NCI-H345 (cell line): Measurements from ENCODE around the gene TM7SF3.

ENCODE experiments used
- DNase-seq: peaks from one replicate; lab custom pipeline; 2025; lab: John Stamatoyannopoulos, UW

The TM7SF3 gene

DNA sequence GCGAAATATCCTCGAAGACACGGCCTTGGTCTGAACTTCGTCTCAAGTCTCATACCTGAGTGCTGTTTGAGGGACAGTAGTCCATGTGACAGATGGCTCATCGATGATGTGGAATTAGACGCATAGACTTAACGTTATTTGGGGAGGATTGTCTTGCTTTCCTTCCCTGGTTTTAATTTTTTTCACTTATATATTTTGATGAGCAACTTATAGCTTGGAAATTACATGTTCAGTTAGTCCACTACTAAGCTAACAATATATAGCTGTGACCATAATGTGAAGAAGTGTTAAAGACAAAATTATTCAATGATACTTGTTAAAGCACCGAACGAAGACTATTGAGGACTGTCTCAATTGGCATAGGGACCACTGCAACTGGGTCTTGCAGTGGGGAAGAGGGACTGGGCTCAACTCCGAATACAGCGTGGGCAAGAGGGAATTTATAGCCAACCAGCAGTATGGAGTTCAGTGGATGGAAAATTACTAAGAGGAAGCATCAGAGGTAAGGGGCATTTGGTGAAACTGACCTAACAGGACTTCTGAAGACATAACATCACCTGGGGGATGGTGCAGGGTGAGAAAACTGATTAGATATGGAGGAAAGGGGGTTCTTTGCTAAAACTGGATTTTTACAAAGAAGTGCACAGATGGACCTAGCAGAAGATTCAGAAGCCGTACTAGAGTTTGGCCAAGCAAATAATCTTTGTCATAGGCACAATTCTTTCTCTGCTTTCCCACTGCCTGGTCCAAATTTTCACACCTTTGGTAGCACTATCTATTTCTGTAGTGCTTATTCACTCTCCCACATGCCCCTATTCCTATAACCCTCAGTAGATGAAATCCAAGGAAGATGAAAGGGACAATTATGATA, 910 bp upstream of the TM7SF3 start:
- DNase-seq = no peak

DNA sequence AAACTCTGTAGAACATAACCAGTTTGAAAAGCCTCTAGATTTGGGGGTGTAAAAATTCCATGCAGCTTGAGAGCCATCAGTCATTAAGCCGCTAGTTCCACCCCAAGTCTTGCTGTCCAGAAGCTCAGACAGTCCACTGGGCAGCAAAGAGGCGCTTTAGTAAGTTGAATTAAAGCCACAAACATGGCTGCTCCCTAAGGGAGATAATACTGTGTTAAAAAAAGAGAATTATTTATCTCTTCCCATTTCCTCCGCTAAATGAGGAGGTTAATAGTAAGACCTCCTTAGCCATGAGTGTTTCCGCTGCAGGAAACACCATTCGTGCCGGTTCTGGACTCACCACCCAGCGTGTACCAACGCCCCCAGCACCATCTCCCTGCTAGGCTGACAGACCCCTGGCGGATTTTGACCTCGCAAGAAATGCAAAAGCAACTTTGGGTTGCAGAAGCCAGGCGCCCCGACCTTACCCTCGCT, 536 bp downstream of the TM7SF3 start:
- no peak for DNase-seq

DNA sequence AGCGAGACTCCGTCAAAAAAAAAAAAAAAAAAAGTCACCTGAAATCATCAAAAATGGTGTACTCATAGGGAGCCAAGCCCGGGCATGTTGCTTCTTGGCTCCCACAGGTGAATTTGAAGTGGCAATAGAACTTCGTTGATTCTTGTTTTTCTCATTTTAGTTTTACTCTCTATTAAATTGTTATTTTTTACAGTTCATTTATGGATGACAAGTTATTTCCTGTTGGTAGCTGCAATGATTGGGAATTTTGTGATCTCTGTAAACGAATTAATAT, 1.3 kb downstream of the TM7SF3 start:
- no peak for DNase-seq

DNA sequence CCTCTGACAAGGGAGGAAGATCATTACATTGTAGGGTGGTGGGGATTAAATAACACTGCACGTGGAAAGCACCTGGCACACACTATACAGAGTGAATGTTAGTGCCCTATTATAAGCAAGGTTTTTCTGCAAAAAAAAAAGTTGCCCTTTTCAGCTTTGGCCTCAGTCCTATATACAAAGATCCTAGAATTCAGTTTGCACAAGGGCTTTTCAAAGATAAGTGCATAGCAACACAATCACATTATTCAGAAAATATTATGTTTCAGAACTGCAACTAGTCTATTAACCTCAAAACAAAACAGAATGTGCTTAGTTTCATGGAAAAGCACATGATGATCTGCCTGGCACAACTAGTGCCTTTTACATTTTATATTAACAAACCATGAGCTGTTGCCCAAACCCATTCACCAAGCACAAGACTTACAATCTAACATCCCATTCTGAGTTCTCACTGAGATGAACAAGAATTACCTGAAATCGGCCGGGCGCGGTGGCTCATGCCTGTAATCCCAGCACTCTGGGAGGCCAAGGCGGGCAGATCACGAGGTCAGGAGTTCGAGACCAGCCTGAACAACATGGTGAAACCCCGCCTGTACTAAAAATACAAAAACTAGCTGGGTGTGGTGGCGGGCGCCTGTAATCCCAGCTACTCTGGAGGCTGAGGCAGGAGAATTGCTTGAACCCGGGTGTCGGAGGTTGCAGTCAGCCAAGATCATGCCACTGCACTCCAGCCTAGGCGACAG, 1.8 kb downstream of the TM7SF3 start:
- no peak for DNase-seq

DNA sequence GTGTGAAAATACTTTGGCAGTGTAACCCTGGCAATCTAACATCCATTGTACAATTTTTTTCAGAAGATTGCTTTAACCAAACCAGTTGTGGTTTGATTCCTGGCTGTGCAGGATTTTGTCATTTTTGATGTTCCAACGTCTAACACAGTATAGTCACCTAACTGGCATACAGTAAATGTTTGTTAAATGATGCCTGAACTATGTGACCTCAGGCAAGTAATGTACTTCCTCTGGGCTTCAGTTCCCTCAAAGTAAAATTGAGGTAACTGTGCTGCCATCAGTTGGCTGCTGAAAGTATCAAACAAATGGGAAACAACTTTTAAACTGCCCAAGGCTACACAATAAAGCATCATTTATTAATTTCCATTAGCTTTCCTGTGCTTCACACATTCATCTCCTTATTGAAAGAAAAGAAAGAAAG, 4.3 kb downstream of the TM7SF3 start:
- DNase-seq = no peak

DNA sequence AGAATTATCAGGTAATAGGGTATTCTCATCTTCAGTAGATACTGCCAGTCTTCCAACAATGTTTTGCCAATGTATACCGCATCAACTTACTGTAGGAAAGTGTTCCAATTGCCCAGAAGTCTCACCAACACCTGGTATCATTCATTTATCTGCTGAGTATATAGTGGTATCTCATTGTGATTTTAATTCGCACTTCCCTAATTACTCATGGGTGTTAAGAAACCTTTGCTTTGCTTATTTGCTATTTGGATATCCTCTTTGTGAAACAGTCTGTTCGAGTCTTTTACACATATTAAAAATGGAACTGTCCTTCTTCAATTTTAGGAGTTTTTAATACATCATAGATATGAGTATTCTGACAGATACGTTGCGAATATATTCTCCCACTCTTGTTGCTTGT, 6.1 kb downstream of the TM7SF3 start:
- DNase-seq = no peak

DNA sequence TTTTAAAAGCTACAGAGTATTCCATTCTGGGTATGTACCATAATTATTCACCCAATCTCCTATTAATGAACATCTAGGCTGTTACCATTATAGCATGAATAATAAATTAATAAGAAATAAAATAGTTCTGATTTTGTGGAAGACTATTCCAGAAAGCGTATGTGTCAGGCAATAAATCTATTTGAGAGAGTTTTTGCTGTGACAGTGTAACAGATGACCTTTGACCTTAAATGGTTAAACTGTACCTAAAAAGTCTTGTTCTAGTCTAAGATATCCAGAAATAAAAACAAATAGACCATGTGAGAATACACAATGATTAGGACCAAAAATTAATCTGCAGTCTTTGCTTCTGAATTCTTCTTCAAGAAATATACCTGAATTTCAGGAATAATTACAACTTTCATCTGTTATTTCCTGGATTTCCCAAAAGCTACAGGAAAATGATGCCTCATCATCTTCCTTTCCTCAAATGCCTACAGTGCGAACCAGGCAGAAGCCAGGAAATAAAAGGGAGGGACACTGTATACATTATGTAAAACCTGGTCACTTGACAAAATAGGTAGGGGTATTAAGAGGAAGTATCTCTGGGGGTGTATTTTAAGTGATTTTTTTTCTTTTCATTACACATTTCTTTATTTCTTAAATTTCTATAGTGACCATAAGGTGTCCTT, 7.3 kb downstream of the TM7SF3 start:
- no peak for DNase-seq

DNA sequence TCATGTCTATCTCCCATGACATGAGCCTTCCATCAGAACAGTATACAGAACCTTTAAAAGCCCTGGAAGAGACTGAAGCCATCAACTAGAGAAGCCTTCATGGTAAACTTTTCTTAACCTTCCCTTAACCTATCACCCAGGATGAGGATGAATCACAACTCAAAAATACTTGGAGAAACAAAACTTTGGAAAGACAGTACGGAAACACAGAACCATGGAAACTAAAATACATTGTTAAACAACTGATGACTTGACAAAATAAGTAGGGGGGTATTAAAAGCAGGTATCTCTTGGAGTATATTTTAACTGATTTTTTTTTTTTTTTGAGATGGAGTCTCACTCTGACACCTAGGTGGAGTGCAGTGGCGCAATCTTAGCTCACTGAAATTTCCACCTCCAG, 8.7 kb downstream of the TM7SF3 start:
- no peak for DNase-seq

DNA sequence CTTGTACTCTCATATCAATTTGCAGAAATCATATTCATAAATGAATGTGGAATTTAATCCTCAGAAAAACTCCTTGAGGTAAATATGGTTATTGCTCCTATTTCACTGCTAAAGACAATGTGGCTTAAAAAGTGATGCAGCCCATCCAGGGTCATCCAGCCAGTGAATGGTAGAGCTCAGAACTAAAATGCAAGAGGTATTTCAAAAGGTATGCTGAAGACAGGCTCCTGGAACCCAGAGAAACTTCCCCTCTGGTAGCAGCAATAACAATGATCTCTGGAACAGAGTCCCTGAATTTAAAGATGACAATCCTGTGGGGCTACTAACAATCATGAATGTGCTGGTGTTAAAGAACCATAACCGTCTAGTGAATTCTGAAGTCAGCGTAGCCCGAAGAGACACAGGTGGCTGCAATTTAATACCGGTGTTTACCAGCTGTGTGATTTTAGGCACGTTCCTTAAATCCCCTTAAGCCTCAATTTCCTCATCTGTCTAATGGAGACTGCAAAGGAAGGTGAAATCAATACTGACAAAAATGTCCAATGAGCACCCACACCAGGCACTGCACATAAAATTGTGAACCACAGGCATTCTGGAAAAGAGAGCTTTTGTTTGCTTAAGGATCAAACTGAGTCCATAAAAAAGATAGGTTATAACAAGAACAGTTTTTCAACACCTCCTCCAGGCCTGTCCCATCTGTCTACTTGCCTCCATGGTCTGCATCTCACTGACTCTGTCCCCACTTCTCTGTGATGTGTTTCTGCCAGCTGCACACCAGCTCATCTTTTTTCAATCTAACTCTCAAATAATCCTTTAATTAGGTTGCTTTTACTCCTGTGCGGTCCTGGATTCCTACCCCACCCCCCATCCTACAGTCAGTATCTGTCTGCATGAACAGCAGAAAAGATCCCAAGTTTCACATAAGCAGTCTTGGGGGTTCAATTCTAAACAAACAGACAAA, 10.5 kb downstream of the TM7SF3 start:
- DNase-seq = no peak

DNA sequence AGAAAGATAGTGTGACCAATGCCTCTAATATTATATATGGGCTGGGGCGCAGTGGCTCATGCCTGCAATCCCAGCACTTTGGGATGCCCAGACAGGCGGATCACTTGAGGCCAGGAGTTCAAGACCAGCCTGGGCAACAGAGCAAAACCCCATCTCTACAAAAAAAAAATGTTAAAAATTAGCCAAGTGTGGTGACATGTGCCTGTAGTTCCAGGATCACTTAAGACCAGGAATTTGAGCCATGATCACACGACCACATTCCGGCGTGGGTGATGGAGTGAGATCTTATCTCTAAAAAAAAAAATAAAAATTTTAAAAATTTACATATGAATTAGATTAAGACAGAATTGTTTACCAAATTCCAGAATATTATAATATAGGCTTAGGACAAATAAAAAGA, 12.0 kb downstream of the TM7SF3 start:
- no peak for DNase-seq

DNA sequence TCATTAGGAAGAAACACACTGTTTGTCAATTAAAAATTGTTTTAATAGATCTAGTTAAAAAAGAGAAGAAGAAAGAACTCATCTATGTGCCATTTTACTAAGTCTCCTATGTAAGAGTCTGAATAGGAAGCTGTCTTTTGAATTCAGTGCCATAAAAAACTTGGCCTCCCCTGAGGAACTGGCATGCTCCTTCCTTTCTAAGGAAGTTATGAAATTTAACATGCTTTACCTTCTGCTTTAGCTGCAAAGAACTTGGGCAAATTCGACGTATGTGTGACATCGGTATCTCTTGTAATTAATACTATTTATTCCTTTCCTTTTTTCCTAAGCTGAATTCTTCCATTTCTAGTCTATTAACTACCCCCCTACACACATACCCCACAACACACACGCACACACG, 12.5 kb downstream of the TM7SF3 start:
- DNase-seq = no peak

DNA sequence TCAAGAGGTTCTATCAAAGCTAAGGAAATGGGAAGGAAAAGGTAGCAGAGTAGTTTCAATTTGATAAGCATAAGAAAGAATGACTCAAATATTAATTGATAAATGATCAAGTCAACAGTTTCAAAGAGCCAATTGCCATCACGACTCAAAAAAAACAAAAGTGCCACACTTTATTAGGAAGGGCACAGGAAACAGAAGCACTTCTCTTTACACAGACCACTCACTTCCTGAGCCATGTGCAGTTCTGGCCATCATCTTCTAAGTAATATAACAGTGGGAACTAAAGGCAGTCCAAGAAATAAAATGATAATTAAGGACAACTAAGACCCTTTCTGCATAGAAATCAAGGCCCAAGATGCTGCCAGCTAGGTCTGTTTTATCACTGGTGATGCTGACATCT, 13.2 kb downstream of the TM7SF3 start:
- no peak for DNase-seq

DNA sequence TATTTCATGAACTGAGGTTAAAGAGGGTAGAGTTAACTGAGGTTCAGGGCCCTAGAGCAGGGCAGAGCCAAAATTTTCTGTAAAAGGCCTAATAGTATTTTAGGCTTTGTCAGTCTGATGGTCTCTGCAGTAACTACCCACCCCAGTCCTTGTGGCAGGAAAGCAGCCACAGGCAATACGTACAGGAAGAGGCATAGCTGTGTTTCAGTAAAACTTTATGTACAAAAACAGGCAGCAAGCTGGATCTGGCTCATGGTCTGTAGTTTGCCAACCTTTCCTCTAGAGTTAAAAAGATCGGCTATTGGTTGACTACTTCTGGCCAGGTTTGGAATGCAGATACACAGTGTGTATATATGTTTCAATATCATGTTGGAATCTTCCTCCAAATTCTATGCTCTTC, 17.2 kb downstream of the TM7SF3 start:
- DNase-seq = no peak

DNA sequence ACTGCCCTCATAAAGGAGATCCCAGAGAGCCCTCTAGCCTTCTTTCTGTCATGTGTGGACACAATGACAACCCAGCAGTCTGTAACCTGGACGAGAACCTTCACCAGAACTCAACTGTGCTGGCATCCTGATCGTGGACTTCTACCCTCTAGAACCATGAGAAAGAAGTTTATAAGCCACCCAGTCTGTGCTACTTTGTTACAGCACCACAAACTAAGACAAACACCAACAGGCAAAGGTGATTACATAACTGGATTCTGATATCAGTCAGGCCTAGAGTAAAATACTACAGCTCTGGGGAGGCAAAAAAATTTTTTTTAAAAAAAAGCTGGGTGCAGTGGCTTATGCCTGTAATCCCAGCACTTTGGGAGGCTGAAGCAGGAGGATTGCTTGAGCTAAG, 18.5 kb downstream of the TM7SF3 start:
- no peak for DNase-seq

DNA sequence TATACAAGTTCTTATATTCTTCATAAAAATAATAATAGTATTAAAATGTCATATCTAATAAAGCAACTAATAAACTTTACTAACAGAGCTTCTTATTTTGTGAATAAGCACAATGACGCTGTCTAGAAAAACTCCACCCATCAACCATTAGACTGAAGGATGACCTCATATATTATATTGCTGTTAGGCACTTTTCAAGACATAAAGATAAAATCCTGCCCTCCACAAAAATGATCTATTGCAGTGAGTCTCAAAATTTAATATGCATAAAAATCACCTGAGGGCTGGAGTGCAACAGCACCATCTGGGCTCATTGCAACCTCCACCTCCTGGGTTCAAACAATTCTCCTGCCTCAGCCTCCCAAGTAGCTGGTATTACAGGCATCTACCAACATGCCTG, 20.1 kb downstream of the TM7SF3 start:
- DNase-seq = no peak

DNA sequence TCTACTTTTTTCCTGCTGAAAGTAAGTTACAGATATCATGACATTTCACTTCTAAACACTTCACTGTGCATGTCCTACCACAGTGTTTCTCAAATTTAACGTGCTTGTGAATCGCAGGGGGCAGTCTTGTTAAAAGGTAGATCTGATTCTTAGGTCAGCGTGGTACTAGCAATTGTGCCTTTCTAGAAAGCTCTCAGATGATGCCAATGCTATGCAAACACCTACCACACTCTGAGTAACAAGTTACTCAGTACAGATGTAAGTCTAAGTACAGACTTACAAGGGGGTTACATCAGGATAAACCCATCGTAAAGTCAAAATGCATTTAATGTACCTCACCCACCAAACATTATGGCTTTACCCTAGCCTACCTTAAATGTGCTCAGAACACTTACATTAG, 22.4 kb downstream of the TM7SF3 start:
- DNase-seq = no peak

DNA sequence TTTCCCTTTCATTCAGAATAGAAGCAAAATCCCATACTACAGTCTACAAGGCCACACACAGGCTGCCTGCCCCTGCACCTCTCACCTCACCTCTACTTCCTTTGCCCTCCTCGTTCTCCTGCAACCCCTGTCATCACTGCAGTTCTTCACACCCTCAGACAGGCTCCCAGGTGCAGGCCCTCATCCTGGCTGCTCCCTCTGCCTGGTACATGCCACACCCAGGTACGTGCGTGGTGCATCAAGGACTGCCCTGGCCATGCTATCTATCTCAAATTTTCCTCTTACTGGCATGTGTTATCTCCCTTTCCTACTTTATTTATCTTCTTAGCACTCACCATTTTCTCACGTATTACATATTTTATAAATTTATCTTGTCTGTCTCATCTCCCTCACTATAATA, 24.3 kb downstream of the TM7SF3 start:
- DNase-seq = no peak

DNA sequence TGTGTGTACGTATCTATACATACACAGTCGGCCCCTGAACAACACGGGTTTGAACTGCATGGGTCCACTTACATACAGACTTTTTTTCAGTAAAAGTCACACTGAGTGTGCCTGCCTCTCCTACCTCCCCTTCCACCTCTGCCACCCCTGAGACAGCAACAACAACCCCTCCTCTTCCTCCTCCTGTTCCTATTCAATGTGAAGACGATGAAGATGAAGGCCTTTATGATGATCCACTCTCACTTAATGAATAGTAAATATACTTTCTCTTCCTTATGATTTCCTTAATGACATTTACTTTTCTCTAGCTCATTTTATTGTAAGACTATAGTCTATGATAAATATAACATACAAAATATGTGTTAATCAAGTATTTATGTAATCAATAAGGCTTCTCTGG, 25.5 kb downstream of the TM7SF3 start:
- DNase-seq = no peak

DNA sequence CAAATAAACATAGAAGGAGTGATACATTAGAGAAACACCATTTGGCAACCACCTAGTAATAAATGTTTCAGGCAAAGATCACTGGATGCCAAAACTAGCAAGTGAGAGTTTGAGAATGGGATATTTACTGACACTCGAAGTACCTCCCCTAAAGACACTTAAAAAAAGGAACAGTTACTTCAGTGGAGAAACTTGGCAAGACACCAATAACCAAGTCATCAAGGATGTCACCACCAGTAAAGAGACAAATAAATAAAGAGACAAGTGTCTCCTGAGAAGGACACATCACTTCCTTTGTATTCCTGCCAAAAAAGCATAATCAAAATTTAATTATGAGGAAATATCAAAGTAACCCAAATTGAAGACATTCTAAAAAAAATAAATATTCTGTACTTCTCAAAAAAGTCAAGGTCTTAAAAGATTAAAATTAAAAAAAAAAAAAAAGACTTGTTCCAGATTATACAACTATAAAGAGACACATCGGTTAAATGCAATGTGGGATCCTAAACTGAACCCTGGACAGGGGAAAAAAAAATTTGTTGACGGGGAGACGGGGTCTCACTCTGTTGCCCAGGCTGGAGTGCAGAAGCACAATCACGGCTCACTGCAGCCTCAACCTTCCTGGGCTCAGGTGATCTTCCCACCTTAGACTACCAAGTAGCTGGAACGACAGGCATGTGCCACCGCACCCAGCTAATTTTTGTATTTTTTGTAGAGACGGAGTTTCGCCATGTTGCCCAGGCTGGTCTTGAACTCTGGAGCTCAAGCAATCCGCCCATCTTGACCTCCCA, 26.4 kb downstream of the TM7SF3 start:
- DNase-seq = no peak

DNA sequence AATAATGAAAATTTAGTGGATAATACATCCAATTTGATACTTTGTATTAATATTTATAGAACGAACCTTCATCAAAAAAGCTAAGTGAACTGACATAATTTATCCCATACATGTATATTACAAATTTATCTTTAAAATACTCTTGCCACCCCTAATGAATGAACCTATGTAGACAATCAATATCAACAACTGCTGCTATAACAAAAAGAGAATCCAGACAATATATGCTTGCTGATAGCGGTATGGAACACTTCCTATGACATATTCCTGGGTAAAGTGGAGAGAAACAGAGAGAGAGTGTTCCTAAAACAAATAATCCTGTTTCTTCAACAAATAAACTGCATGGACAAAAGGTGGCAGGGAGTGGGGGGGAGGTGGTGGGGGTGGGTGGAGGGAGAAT, 31.3 kb downstream of the TM7SF3 start:
- DNase-seq = no peak

DNA sequence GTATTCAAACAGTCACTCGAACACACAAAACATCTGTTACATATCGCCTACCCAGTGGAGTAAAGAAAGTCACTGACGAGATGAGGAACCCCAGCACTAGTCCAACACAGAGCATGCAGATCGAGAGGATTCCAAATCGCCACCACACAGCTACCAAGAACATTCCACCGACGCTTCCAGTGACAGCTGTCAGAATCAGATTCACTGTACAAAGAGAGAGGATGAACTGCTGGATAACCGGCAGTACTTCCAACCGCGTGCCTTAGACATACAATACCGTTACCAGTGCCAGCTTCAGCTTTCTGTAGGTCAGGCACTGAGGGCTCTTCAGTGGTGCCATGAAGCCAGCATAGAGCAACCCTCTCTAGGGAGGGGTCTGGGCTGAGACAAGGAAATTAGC, 34.5 kb downstream of the TM7SF3 start:
- no peak for DNase-seq
